SW 1271 (cell line): ENCODE measurements around the gene SLC9C1.
A peak's percentile ranks its signal among the peaks of the same experiment; 100 is the strongest.
"Not testable (repeated sequence)": the region's sequence is repeated elsewhere in the genome, so short reads cannot be mapped to it uniquely, and the experiment has no call there.

Experiments
- DNase-seq, 2 experiments: peaks; one replicate each; lab custom pipeline; 2025; lab: John Stamatoyannopoulos, UW

Gene SLC9C1

GRCh38 chr3:112187300-112187699, 106.7 kb downstream of the SLC9C1 start:
- DNase-seq, result no peak

GRCh38 chr3:112185423-112186035, 108.5 kb downstream of the SLC9C1 start:
- DNase-seq, result not testable (repeated sequence)

- no peak for DNase-seq
Observed at GRCh38 chr3:112175646-112176045, 118.4 kb downstream of the SLC9C1 start.

GRCh38 chr3:112175037-112175436, 119.0 kb downstream of the SLC9C1 start:
- DNase-seq, result no peak

GRCh38 chr3:112171144-112171543, 122.9 kb downstream of the SLC9C1 start:
- no peak for DNase-seq

GRCh38 chr3:112170046-112170445, 124.0 kb downstream of the SLC9C1 start:
- DNase-seq, result no peak

GRCh38 chr3:112167758-112168157, 126.3 kb downstream of the SLC9C1 start:
- DNase-seq, result no peak

GRCh38 chr3:112149136-112149535, 144.9 kb downstream of the SLC9C1 start:
- no peak for DNase-seq

GRCh38 chr3:112143689-112144088, 150.3 kb downstream of the SLC9C1 start:
- no peak for DNase-seq

- no peak for DNase-seq
Observed at GRCh38 chr3:112143251-112143650, 150.8 kb downstream of the SLC9C1 start.

- no peak for DNase-seq
Observed at GRCh38 chr3:112141293-112141692, 152.7 kb downstream of the SLC9C1 start.

GRCh38 chr3:112140584-112140983, 153.4 kb downstream of the SLC9C1 start:
- no peak for DNase-seq

- DNase-seq, result no peak
Observed at GRCh38 chr3:112138219-112138969, 155.6 kb downstream of the SLC9C1 start.

- DNase-seq, result no peak
Observed at GRCh38 chr3:112137781-112138180, 156.2 kb downstream of the SLC9C1 start.

GRCh38 chr3:112136959-112137693, 156.9 kb downstream of the SLC9C1 start:
- DNase-seq, result peak in 1 of 2 experiments; percentile 28

- no peak for DNase-seq
Observed at GRCh38 chr3:112136046-112136445, 158.0 kb downstream of the SLC9C1 start.

- no peak for DNase-seq
Observed at GRCh38 chr3:112134335-112135124, 159.5 kb downstream of the SLC9C1 start.

- no peak for DNase-seq
Observed at GRCh38 chr3:112133626-112134334, 160.2 kb downstream of the SLC9C1 start.

- no peak for DNase-seq
Observed at GRCh38 chr3:112132975-112133448, 161.0 kb downstream of the SLC9C1 start, which contains the start of gene GCSAM. Gene GCSAM, minus strand, starts transcription at chr3:112133248. Its CDS starts 128 bp downstream, at chr3:112133120.

- no peak for DNase-seq
Observed at GRCh38 chr3:112132554-112132953, 161.5 kb downstream of the SLC9C1 start.

- no peak for DNase-seq
Observed at GRCh38 chr3:112132088-112132487, 161.9 kb downstream of the SLC9C1 start.
